HepG2 (cell line): Measurements from ENCODE around the gene AFF4. TPM values are rescaled to one million over a fixed set of nuclear protein-coding genes. Genes with fewer than 3 reads are reported as not detected.
A peak's percentile ranks its signal among the peaks of the same experiment; 100 is the strongest.

Source experiments
- AHDC1 ChIP-seq: sonication (generic); formaldehyde crosslinking; IDR thresholded peaks from 2 replicates; pipeline ENCODE4 v1.5.1; 2020; ENCODE audit warnings: mild to moderate bottlenecking, missing genetic modification reagents, borderline replicate concordance
- DPF2 ChIP-seq: sonication (generic); formaldehyde crosslinking; IDR thresholded peaks from 2 replicates; pipeline ENCODE4 v1.4.0; 2020; ENCODE audit warnings: mild to moderate bottlenecking, low read depth, missing genetic modification reagents, borderline replicate concordance
- MLX ChIP-seq: IDR thresholded peaks from 2 replicates; pipeline ENCODE4 v1.6.1; 2016
- MLXIP ChIP-seq: sonication (generic); formaldehyde crosslinking; IDR thresholded peaks from 2 replicates; pipeline ENCODE4 v1.9.0; 2021; ENCODE audit warnings: missing genetic modification reagents, borderline replicate concordance
- POLR2A ChIP-seq, 2 experiments: IDR thresholded peaks; 2 replicates each; pipeline ENCODE4 v1.6.1; 2011; ENCODE audit warnings: low read depth in 2 of 2, low read length in 2 of 2, mild to moderate bottlenecking in 1 of 2, moderate library complexity in 1 of 2; ENCODE audit not compliant: insufficient read depth in 1 of 2
- SOX13 ChIP-seq, 3 experiments: fragments of 450-650 bp in 1 of 3; sonication (generic) in 1 of 3; formaldehyde crosslinking in 1 of 3; IDR thresholded peaks in 2 of 3; conservative IDR thresholded peaks in 1 of 3; 2 replicates each; pipeline versions ENCODE4 v1.5.0 to v1.6.1; 2016 to 2020; ENCODE audit warnings: antibody characterized with exemption in 1 of 3, mild to moderate bottlenecking in 1 of 3, missing compliant biosample characterization in 1 of 3, missing genetic modification reagents in 1 of 3, moderate library complexity in 1 of 3
- TAF1 ChIP-seq: sonication (generic); formaldehyde crosslinking; IDR thresholded peaks from 2 replicates; pipeline ENCODE4 v1.4.0; 2020; ENCODE audit warnings: missing genetic modification reagents
- TRIM24 ChIP-seq: sonication (generic); formaldehyde crosslinking; IDR thresholded peaks from 2 replicates; pipeline ENCODE4 v1.8.0; 2022; ENCODE audit warnings: mild to moderate bottlenecking, missing genetic modification reagents
- YY1 ChIP-seq: IDR thresholded peaks from 2 replicates; pipeline ENCODE4 v1.6.1; 2011; ENCODE audit warnings: low read length, low read depth, moderate library complexity, mild to moderate bottlenecking; ENCODE audit not compliant: insufficient read depth, insufficient replicate concordance
- ZNF609 ChIP-seq: sonication (generic); formaldehyde crosslinking; IDR thresholded peaks from 2 replicates; pipeline ENCODE4 v1.4.0; 2020; ENCODE audit warnings: mild to moderate bottlenecking, missing genetic modification reagents, borderline replicate concordance
- ZNF777 ChIP-seq: sonication (generic); formaldehyde crosslinking; IDR thresholded peaks from 2 replicates; pipeline ENCODE4 v1.4.0; 2020; ENCODE audit warnings: missing genetic modification reagents
- ZNF790 ChIP-seq: sonication (generic); formaldehyde crosslinking; IDR thresholded peaks from 2 replicates; pipeline ENCODE4 v1.8.0; 2022; ENCODE audit warnings: missing genetic modification reagents, mild to moderate bottlenecking, borderline replicate concordance
- polyA plus RNA-seq, 8 experiments: library from polyadenylated mRNA; depleted of rRNA in 3 of 8; stranded (reverse) in 7 of 8; unstranded in 1 of 8; fragments of >200 nt; fragmentation: Illumina TruSeq in 4 of 8; extraction: Trizol in 4 of 8; gene quantifications; 2 replicates each; pipeline versions ENCODE4 v1.2.1 to v1.2.3, GENCODE V29; 2011 to 2016; ENCODE audit warnings: low read depth in 4 of 8, missing spikeins in 1 of 8, mixed read lengths in 1 of 8; ENCODE audit not compliant: insufficient read depth in 1 of 8
- total RNA-seq, 5 experiments: library from RNA; depleted of rRNA; stranded (reverse); fragments of >200 nt; fragmentation: Illumina TruSeq; extraction: Trizol; gene quantifications; 2 replicates each; pipeline ENCODE4 v1.2.3, GENCODE V29; 2016; ENCODE audit warnings: low read depth in 1 of 5

Gene AFF4
- total and polyA plus RNA-seq, 2 of the 13 experiments (the other 11 are each of a cell fraction or from before 2014, with no cell fraction given): 22.1 to 25.5 TPM

- peak; percentile 31; the same call in 1 of the 2 replicates for TF ChIP-seq MLX (CRISPR knock-in tag)
- 0 out of 2 replicates have a peak, but pooled peaks have one; percentile 8 for TF ChIP-seq ZNF777 (CRISPR knock-in tag)
- peak; percentile 71; the same call in 1 of the 2 replicates for TF ChIP-seq ZNF609 (CRISPR knock-in tag)
- 0 out of 2 replicates have a peak, but pooled peaks have one; percentile 32 for TF ChIP-seq ZNF790
- TF ChIP-seq TAF1: peak; percentile 25; the same call in 1 of the 2 replicates
- no peak for TF ChIP-seq YY1
- peak; percentile 66; the same call in 1 of the 2 replicates for TF ChIP-seq DPF2 (CRISPR knock-in tag)
- TF ChIP-seq TRIM24 (CRISPR knock-in tag): 0 out of 2 replicates have a peak, but pooled peaks have one; percentile 57
- TF ChIP-seq MLXIP (CRISPR knock-in tag): no peak
- TF ChIP-seq SOX13 (IDR thresholded peaks at IDR 0.05): no peak
- peak in 1 of 2 experiments; percentile 79; a peak in 2 of 4 replicates for TF ChIP-seq SOX13 (CRISPR knock-in tag; conservative IDR thresholded peaks at IDR 0.05 in 1 of 2, IDR thresholded peaks at IDR 0.05 in 1 of 2)
- TF ChIP-seq AHDC1 (CRISPR knock-in tag): peak; percentile 92; the same call in 1 of the 2 replicates
- TF ChIP-seq POLR2A (IDR thresholded peaks at IDR 0.05; ENCODE audit: insufficient read depth in 1 of 2, low read depth in 2 of 2, low read length in 2 of 2): peak; percentile 55 to 57; a peak in 3 of 4 replicates
Observed at GRCh38 chr5:132839426-132840301, 123.8 kb downstream of the AFF4 start (continued).
